H1 (cell line): Measurements from ENCODE around the gene KRTAP10-12. TPM values are rescaled to one million over a fixed set of nuclear protein-coding genes. Genes with fewer than 3 reads are reported as not detected.
A peak's percentile ranks its signal among the peaks of the same experiment; 100 is the strongest.

Source experiments
- CTCF ChIA-PET: fragments of 300-600 bp; sonication (Branson Sonifier 250); formaldehyde crosslinking; loops from one replicate; lab custom pipeline; 2021; ENCODE audit not compliant: partially characterized antibody; lab: Charles Lee
- POLR2A ChIA-PET: fragments of 300-600 bp; sonication (Branson Sonifier 250); formaldehyde crosslinking; loops from one replicate; lab custom pipeline; 2021; ENCODE audit warnings: inconsistent platforms; ENCODE audit not compliant: partially characterized antibody; lab: Charles Lee
- DNase-seq, 2 experiments: peaks; one replicate each; pipeline versions ENCODE4 v3.0.0 to v3.0.0-alpha.2; 2010 to 2022; ENCODE audit warnings: low spot score in 2 of 2, low read depth in 1 of 2, mixed read lengths in 1 of 2
- FAIRE-seq: peaks from 2 replicates; lab custom pipeline; 2011; peaks lifted over from hg19 to GRCh38; lab: Jason Lieb, UNC
- H2AFZ ChIP-seq: 2 replicates; pipeline ENCODE4 v1.8.1; 2012; ENCODE audit warnings: low read length, inconsistent platforms
- H2AK5ac ChIP-seq: 2 replicates; pipeline ENCODE4 v1.6.1; 2013; ENCODE audit warnings: low read depth, low read length
- H2BK120ac ChIP-seq: replicated peaks from 2 replicates; pipeline ENCODE3; 2013; ENCODE audit warnings: low read depth, low read length, inconsistent platforms
- H2BK12ac ChIP-seq: 2 replicates; pipeline ENCODE4 v1.6.1; 2013; ENCODE audit warnings: low read depth, low read length
- H2BK15ac ChIP-seq: 2 replicates; pipeline ENCODE4 v1.6.1; 2013; ENCODE audit warnings: low read length
- H2BK20ac ChIP-seq: 2 replicates; pipeline ENCODE4 v1.6.1; 2013; ENCODE audit warnings: low read length
- H2BK5ac ChIP-seq: 2 replicates; pipeline ENCODE4 v1.6.1; 2013; ENCODE audit warnings: low read depth, low read length
- H3K14ac ChIP-seq: 2 replicates; pipeline ENCODE4 v1.6.1; 2013; ENCODE audit warnings: inconsistent platforms; ENCODE audit not compliant: insufficient read length
- H3K18ac ChIP-seq: 2 replicates; pipeline ENCODE4 v1.6.1; 2013; ENCODE audit warnings: low read length; ENCODE audit errors: extremely low read depth
- H3K23ac ChIP-seq: 2 replicates; pipeline ENCODE4 v1.6.1; 2013; ENCODE audit warnings: inconsistent platforms; ENCODE audit not compliant: insufficient read length
- H3K23me2 ChIP-seq: 2 replicates; pipeline ENCODE4 v1.6.1; 2013; ENCODE audit warnings: low read depth, low read length
- H3K27ac ChIP-seq: 2 replicates; pipeline ENCODE4 v1.6.1; 2011; ENCODE audit warnings: low read depth, low read length, inconsistent platforms
- H3K27me3 ChIP-seq, 4 experiments: replicated peaks in 1 of 4; 1 replicate in 1 of 4; 2 replicates in 3 of 4; pipeline versions ENCODE4 v1.6.1 to v1.8.1; 2011 to 2013; ENCODE audit warnings: low read length in 3 of 4, mild to moderate bottlenecking in 3 of 4, inconsistent platforms in 2 of 4, mixed read lengths in 2 of 4, moderate library complexity in 1 of 4; ENCODE audit not compliant: control insufficient read depth in 3 of 4, insufficient read depth in 3 of 4; ENCODE audit errors: extremely low read depth in 1 of 4
- H3K36me3 ChIP-seq, 4 experiments: 2 replicates each; pipeline versions ENCODE4 v1.6.1 to v1.8.1; 2011 to 2013; ENCODE audit warnings: mild to moderate bottlenecking in 4 of 4, low read length in 3 of 4, moderate library complexity in 2 of 4, control low read depth in 1 of 4, inconsistent platforms in 1 of 4; ENCODE audit not compliant: insufficient read depth in 4 of 4, control insufficient read depth in 2 of 4
- H3K4ac ChIP-seq: replicated peaks from 2 replicates; pipeline ENCODE3; 2013; ENCODE audit warnings: low read length, low read depth, mixed read lengths, inconsistent platforms; ENCODE audit not compliant: insufficient read length
- H3K4me1 ChIP-seq, 4 experiments: replicated peaks in 1 of 4; 1 replicate in 1 of 4; 2 replicates in 3 of 4; pipeline versions ENCODE4 v1.6.1 to v1.8.1; 2011 to 2013; ENCODE audit warnings: low read length in 3 of 4, inconsistent platforms in 2 of 4, mixed read lengths in 1 of 4; ENCODE audit not compliant: insufficient read depth in 4 of 4, control insufficient read depth in 3 of 4
- H3K4me2 ChIP-seq, 2 experiments: 2 replicates each; pipeline versions ENCODE4 v1.6.1 to v1.8.1; 2011 to 2013; ENCODE audit warnings: low read depth in 2 of 2, low read length in 2 of 2, control low read depth in 1 of 2, inconsistent platforms in 1 of 2, mild to moderate bottlenecking in 1 of 2; ENCODE audit not compliant: insufficient read depth in 1 of 2
- H3K4me3 ChIP-seq, 4 experiments: fragments of 200-600, 300-600 bp in 1 of 4; sonication (generic), shearing (Covaris generic), sonication (Bioruptor Twin) in 1 of 4; 2 replicates each; pipeline versions ENCODE4 v1.5.1 to v1.8.1; 2011 to 2016; ENCODE audit warnings: low read length in 4 of 4, low read depth in 3 of 4, control low read depth in 2 of 4, inconsistent platforms in 2 of 4, mild to moderate bottlenecking in 2 of 4, mixed read lengths in 1 of 4, moderate library complexity in 1 of 4; ENCODE audit not compliant: insufficient read depth in 2 of 4; ENCODE audit errors: extremely low read depth in 1 of 4
- H3K56ac ChIP-seq: replicated peaks from 2 replicates; pipeline ENCODE3; 2013; ENCODE audit warnings: low read depth, mild to moderate bottlenecking, mixed read lengths, low read length, inconsistent platforms; ENCODE audit not compliant: insufficient read length
- H3K79me1 ChIP-seq: 2 replicates; pipeline ENCODE4 v1.6.1; 2013; ENCODE audit warnings: low read depth, low read length, control low read depth
- H3K79me2 ChIP-seq, 2 experiments: 2 replicates each; pipeline versions ENCODE4 v1.6.1 to v1.8.1; 2012 to 2013; ENCODE audit warnings: low read length in 2 of 2, mild to moderate bottlenecking in 2 of 2, inconsistent platforms in 1 of 2; ENCODE audit not compliant: insufficient read depth in 2 of 2, control insufficient read depth in 1 of 2
- H3K9ac ChIP-seq, 4 experiments: replicated peaks in 1 of 4; 1 replicate in 1 of 4; 2 replicates in 3 of 4; pipeline versions ENCODE4 v1.6.1 to v1.8.1; 2011 to 2013; ENCODE audit warnings: low read depth in 3 of 4, low read length in 3 of 4, control low read depth in 2 of 4, mild to moderate bottlenecking in 2 of 4, moderate library complexity in 2 of 4, inconsistent platforms in 1 of 4; ENCODE audit errors: extremely low read depth in 1 of 4
- H3K9me3 ChIP-seq, 2 experiments: 2 replicates each; pipeline versions ENCODE4 v1.6.1 to v1.8.1; 2012 to 2013; ENCODE audit warnings: mild to moderate bottlenecking in 2 of 2, moderate library complexity in 2 of 2, control low read depth in 1 of 2, inconsistent platforms in 1 of 2, low read depth in 1 of 2, low read length in 1 of 2, mixed read lengths in 1 of 2; ENCODE audit not compliant: insufficient read depth in 2 of 2
- H4K20me1 ChIP-seq, 2 experiments: replicated peaks in 1 of 2; 2 replicates each; pipeline versions ENCODE3 to v1.8.1; 2011 to 2013; ENCODE audit warnings: inconsistent platforms in 2 of 2, low read length in 2 of 2, mild to moderate bottlenecking in 1 of 2; ENCODE audit not compliant: insufficient read depth in 2 of 2, control insufficient read depth in 1 of 2
- H4K5ac ChIP-seq: 2 replicates; pipeline ENCODE4 v1.6.1; 2013; ENCODE audit warnings: low read length, low read depth, mixed read lengths, inconsistent platforms; ENCODE audit not compliant: insufficient read length
- H4K8ac ChIP-seq: 2 replicates; pipeline ENCODE4 v1.8.0; 2013; ENCODE audit warnings: mild to moderate bottlenecking, moderate library complexity, low read length, inconsistent platforms; ENCODE audit not compliant: insufficient read depth; ENCODE audit errors: extremely low read depth
- H4K91ac ChIP-seq: replicated peaks from 2 replicates; pipeline ENCODE3; 2013; ENCODE audit warnings: low read length, mixed read lengths, inconsistent platforms; ENCODE audit not compliant: insufficient read length
- HDAC2 ChIP-seq, 2 experiments: fragments of 300-600 bp in 1 of 2; sonication (generic) in 1 of 2; IDR thresholded peaks; 2 replicates each; pipeline ENCODE4 v1.6.1; 2011 to 2012; ENCODE audit warnings: low read depth in 2 of 2, low read length in 2 of 2, mild to moderate bottlenecking in 2 of 2, moderate library complexity in 2 of 2, borderline replicate concordance in 1 of 2, inconsistent platforms in 1 of 2
- HDAC6 ChIP-seq: IDR thresholded peaks from one replicate; pipeline ENCODE4 v1.7.1; 2012; ENCODE audit warnings: low read depth, mild to moderate bottlenecking, inconsistent platforms, low read length, moderate library complexity
- SRF ChIP-seq: IDR thresholded peaks from 2 replicates; pipeline ENCODE4 v1.6.1; 2011; ENCODE audit warnings: mild to moderate bottlenecking, low read depth, low read length, moderate library complexity
- TAF1 ChIP-seq: IDR thresholded peaks from 2 replicates; pipeline ENCODE4 v1.6.1; 2011; ENCODE audit warnings: mild to moderate bottlenecking, low read depth, low read length
- WGBS, 2 experiments: shearing (Covaris generic) in 1 of 2; methylation state at CpG; one replicate each; pipeline versions ENCODE4 v1.1.6 to v1.1.7; 2013 to 2015; ENCODE audit warnings: low lambda C conversion rate in 2 of 2, mixed read lengths in 2 of 2, inconsistent platforms in 1 of 2, low coverage in 1 of 2, missing lambda C conversion rate in 1 of 2; ENCODE audit not compliant: insufficient replicate concordance in 2 of 2, insufficient coverage in 1 of 2, insufficient read length in 1 of 2; ENCODE audit errors: extremely low coverage in 1 of 2, missing lambda C conversion rate in 1 of 2; 5-methylcytosine and 5-hydroxymethylcytosine counted together
- polyA plus RNA-seq, 7 experiments: library from polyadenylated mRNA; depleted of rRNA in 3 of 7; stranded (reverse) in 5 of 7; unstranded in 2 of 7; fragments of >200 nt in 5 of 7; fragments of 200-250 nt in 2 of 7; gene quantifications; 1 replicate in 5 of 7; 2 replicates in 1 of 7; 4 replicates in 1 of 7; pipeline versions ENCODE4 v1.2.1 to v1.2.3, GENCODE V29; 2011 to 2013; ENCODE audit warnings: missing spikeins in 2 of 7, mixed read lengths in 2 of 7
- total RNA-seq: library from RNA; stranded (reverse); fragmentation: NEBNext Ultra II Directional; extraction: Animal tissue kit (Norgen Biotek cat#: 25700); gene quantifications from 2 replicates; pipeline ENCODE4 v1.2.1, GENCODE V29; 2021

Gene KRTAP10-12
- total and polyA plus RNA-seq, 2 of the 8 experiments (the other 6 are each of a cell fraction or from before 2014, with no cell fraction given), result not detected

- FAIRE-seq (no peak), DNase-seq (peak in 1 of 2 experiments; percentile 56)
- peak overlapping the region; percentile 91 to 93 for H3K4me2 ChIP-seq
- peaks cover 0 to 58% (median 45%) of the 10 kb centered on the region in 4 experiments; a peak in 6 of 7 replicates for H3K4me1 ChIP-seq
- H3K79me1 ChIP-seq, result peaks cover 3% of the 10 kb centered on the region; the same call in 1 of the 2 replicates
- no peak overlapping the region for H3K14ac ChIP-seq
- H4K20me1 ChIP-seq, result peaks cover 0 to 2% of the 10 kb centered on the region in 2 experiments
- peak overlapping the region; percentile 75 for H2BK120ac ChIP-seq
- H4K91ac ChIP-seq, result peak overlapping the region; percentile 79
- H2BK20ac ChIP-seq, result peak overlapping the region; percentile 93; the same call in 1 of the 2 replicates
- H3K27me3 ChIP-seq, result peaks cover 24 to 77% (median 68%) of the 10 kb centered on the region in 4 experiments
- no peak overlapping the region for H2AK5ac ChIP-seq
- no peaks in the 10 kb centered on the region for H3K9me3 ChIP-seq
- no peak overlapping the region for H2AFZ ChIP-seq
- H3K23me2 ChIP-seq, result peaks cover 47% of the 10 kb centered on the region
- peak overlapping the region; percentile 95; the same call in 1 of the 2 replicates for H3K18ac ChIP-seq
- no peaks in the 10 kb centered on the region for H3K36me3 ChIP-seq
- H3K27ac ChIP-seq, result no peak overlapping the region
- no peak overlapping the region for H3K56ac ChIP-seq
- H2BK12ac ChIP-seq, result peak overlapping the region; percentile 98; the same call in 1 of the 2 replicates
- peak overlapping the region; percentile 1 to 58 (median 39); a peak in 5 of 8 replicates for H3K4me3 ChIP-seq
- H3K9ac ChIP-seq, result no peak overlapping the region
- CTCF ChIA-PET, result interaction anchor here (0.8 to 2.5 kb wide), 11 partner anchors 8 to 210 kb away, joined by 3 to 10 read pairs (median 4); partner anchors contain the start of genes ITGB2 and KRTAP10-12
- POLR2A ChIA-PET, result interaction anchor here (0.5 to 1.7 kb wide), 6 partner anchors 9 to 230 kb away, joined by 3 to 6 read pairs (median 3); partner anchors contain the start of genes KRTAP10-12 and SLX9
- H4K5ac ChIP-seq, result no peak overlapping the region
- 0% methylated on average over 15 of the region's 17 CpGs; no CpG with 5 or more reads in 1 of the 2 experiments for WGBS, 2 experiments
- H2BK5ac ChIP-seq, result peak overlapping the region; percentile 89; the same call in 1 of the 2 replicates
- peak overlapping the region; percentile 13 for H3K4ac ChIP-seq
- H3K23ac ChIP-seq, result no peak overlapping the region
- H3K79me2 ChIP-seq, result no peaks in the 10 kb centered on the region
- H2BK15ac ChIP-seq, result 0 out of 2 replicates have a peak overlapping the region, but pooled peaks have one; percentile 61
- TF ChIP-seq HDAC6 (no peak), TAF1 (0 out of 2 replicates have a peak, but pooled peaks have one; percentile 10), SRF (no peak), HDAC2 (IDR thresholded peaks at IDR 0.05; ENCODE audit: borderline replicate concordance in 1 of 2, low read depth in 2 of 2, low read length in 2 of 2) (0 out of 4 replicates have a peak, but pooled peaks of 1 of the 2 experiments have one; percentile 1)
- peak overlapping the region; percentile 38; the same call in 1 of the 2 replicates for H4K8ac ChIP-seq
Observed at GRCh38 chr21:44710294-44710665, 13.3 kb downstream of the KRTAP10-12 start.
